Hepatic stellate cell (primary cell): ENCODE measurements around the gene EPN3.

Source experiments
- DNase-seq: peaks from one replicate; pipeline ENCODE4 v3.0.0; 2011; ENCODE audit warnings: low spot score

Gene EPN3

GRCh38 chr17:50532452-50533024 lies at the start of gene EPN3:
TSS of gene EPN3 (plus strand) at chr17:50532735. CDS start at chr17:50536557, 3,822 bp downstream.
- DNase-seq: no peak

DNA sequence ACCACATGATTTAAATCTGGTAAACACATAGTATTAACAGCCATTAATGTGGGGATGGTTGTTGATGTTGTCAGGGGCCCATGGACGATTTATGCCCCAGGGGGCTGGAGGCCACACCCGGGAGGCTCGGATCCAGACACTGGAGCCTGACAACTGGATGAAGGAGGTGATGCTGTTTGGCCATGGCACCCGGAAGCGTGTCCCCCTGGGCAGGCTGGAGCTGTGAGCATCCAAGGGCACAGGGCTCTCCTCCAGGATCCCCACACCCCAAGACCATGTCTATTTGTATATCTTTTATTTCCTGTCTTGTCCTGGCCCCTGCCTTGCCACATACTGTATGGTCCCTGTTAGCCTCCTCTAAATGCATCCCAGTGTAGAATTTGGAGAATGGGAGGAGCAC lies 49.3 kb upstream of the EPN3 start:
- DNase-seq: no peak

GRCh38 chr17:50484386-50485155 lies 48.0 kb upstream of the EPN3 start:
- no peak for DNase-seq

GRCh38 chr17:50487213-50488096 lies 45.1 kb upstream of the EPN3 start:
- DNase-seq: no peak

- no peak for DNase-seq
These were observed 43.7 kb upstream of the EPN3 start for GRCh38 chr17:50488880-50489279.

DNA sequence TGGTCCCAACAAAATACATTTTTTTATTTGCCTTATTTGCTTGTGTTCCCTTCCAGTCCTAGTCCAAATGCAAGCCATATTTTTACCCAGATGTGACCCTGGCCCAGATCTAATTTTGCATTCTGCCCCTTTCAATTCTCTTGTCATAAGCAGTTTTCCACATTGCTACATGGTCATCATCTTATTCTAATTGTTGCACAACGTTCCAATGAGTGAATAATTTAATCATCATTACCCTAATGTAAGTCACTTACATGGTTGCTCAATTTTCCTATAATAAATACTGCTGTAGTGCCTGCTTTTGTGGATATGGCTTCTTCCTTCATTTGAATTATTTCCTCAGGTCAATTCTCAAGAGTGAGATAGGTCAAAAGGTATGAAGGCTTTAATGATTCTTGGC lies 41.0 kb upstream of the EPN3 start:
- no peak for DNase-seq

DNA sequence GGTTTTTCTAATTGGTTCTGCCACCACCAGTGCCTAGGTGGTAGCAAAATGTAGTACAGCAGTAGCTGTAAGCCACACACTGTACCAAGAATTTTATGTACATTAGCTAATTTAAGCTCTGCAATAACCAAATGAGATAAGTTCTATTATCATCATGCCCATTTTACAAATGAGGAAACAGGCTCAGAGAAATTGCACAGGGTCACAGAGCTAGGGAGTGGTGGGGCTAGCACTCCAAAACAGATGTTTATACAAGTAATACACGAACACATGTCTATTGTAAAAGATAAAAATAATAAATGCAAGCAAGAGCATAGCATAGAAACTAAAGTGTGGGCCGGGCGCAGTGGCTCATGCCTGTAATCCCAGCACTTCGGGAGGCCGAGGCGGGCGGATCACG lies 40.3 kb upstream of the EPN3 start:
- no peak for DNase-seq

DNA sequence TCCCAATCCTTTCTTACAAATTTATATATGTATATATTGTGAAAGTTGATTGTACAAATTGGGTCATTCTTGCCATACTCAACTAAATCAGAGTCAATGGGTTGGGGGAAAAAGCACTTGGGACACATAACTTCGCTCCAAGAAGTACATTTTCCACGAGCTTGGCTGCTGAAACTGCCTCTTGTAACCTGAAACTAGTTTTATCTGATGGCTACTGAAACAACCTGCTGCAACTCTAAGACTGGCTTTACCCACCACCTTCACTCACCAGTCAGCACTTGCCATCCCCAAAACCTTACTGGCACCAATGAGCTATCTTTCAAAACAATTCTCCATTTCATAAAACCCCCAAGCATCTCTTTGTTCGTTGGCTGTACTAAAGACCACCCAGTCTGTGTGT lies 38.8 kb upstream of the EPN3 start:
- DNase-seq: no peak

GRCh38 chr17:50495217-50495823 lies 37.2 kb upstream of the EPN3 start:
- no peak for DNase-seq

DNA sequence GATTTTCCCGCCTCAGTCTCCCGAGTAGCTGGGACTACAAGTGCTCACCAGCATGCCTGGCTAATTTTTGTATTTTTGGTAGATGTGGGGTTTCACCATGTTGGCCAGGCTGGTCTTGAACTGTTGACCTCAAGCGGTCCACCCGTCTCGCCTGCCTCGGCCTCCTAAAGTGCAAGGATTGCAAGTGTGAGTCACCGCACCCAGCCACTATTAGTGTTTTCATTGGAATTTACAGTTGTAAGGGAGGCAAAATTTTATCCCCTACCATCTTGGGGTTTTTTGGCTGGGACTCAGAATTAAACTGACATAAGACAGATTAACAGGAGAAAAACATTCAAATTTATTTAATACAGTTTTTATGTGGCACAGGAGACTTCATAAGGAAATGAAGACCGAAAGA lies 36.6 kb upstream of the EPN3 start:
- no peak for DNase-seq

DNA sequence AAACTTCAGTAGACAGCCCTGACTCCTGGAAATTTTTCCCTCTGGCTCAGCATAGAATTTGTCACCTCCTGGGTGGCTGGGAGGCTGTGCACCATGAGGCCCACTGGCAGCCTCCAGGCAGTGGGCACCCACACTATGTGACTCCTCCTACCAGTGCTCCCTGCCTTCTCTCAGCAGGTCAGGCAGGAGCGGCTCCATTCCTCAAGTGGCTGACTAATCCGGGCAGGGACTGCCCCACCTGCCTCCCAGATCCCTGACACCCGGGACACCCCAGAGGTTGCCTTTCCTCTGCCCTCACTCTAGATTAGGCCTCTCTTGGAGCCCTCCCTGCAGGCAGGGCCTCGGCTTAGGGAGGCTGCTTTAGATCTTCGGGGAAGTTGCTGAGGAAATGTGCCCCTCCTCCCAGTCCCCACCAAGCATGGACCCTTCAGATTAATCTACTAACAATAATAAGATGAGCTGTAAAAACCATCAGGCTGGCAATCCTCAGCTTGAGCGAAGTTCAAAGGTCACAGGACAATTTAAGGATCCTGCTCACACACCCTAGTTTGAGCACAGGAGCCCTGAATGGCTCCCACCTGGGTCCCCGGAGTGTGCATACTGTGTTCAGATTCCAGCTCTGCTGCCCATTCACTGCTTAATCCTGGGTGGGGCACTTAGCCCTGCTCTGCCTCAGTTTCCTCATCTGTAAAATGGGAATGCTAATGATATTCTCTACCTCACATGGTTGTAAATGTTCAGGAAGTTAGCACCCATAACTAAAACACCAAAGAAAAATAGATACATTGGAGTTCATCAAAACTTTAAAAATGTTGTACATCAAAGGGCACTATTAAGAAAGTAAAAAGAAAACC lies 34.3 kb upstream of the EPN3 start:
- DNase-seq: no peak

DNA sequence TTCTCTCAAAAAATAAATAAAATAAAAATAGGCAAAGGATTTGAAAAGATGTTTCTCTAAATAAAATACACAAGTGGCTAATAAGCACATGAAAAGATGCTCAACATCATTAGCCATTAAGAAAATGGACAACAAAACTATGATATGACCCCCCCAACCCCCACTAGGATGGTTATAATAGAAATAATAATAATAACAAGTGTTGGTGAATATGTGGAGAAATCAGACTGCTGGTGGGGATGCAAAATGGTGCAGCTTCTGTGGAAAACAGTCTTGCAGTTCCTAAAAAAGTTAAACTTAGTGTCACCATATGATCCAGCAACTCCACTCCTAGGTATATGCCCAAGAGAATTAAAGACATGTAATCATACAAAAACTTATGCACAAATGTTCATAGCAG lies 33.3 kb upstream of the EPN3 start:
- DNase-seq: no peak

- DNase-seq: no peak
These were observed 32.8 kb upstream of the EPN3 start for GRCh38 chr17:50499721-50500120.

- no peak for DNase-seq
These were observed 31.5 kb upstream of the EPN3 start for GRCh38 chr17:50501054-50501453.

DNA sequence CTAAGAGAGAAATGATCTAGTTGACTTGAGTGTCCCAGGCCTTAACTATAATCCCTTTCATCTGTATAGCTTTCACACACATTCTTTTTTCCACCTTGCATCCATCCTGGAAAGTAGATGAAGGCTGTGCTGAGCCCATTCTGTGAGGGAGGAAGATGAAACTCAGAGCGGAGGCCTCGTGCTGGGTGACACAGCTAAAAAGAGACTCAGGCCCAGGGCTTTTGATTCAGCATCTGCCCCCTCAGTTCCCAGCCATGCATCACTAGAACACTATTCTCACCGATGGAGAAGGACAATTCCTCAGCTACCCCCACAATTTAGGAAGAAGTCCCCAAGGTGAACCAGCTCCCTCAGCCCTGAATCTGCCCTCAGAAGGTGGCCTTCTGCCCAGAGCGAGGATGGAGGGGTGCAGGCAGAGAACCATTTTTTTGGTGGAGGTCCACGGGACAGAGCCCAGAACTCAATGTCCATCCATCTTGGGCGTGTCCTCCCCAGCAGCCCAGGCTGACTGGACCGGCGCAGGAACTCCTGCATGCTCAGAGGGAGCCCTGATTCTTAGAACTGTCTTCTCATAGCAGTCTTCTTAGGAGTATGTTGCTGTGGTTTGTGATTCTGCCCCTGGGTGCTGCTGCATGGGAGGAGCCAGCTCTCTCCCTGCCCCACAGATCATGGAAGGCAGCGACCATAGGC lies 30.1 kb upstream of the EPN3 start:
- no peak for DNase-seq

DNA sequence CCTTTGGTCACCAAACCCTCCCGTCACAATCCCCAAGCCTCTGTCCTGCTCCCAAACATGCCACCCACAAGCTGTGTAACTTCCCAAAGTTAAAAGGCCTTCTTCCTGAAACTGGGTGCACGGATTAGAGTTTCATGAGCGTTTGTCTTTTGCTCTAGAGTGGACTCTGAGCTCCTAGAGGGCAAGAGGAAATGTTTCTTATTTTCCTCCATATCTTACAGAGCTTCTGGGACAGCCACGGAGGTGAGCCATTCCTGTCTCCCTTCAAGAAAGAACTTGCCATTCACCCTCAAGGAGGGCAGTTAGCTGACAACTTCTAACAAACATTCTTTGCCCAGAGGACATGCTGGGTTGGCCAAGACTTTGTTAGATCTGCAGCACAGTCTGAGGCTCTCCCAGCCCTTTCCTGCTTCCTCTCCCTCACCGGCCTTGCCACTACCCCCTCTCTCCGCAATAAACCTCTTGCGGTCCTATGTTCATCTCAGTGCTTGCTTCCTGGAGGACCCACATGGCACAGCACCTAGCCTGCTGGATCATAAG lies 26.9 kb upstream of the EPN3 start:
- DNase-seq: no peak

DNA sequence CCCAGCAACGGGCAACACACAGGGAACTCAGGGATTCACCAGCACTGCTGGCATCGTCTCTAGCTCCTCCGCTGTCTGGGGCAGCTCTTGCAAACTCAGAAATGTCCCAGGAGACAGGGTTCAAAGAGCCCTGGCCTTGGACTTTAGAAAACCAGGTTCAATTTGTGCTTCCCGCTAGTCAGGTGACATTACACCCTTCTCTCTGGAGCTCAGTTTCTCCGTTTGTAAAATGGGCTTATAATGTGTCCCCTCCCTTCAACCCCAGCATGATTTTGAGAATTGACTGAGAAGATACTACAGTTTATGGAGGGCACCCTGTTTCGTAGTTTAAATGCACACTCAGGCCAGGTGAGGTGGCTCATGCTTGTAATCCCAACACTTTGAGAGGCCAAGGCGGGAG lies 26.2 kb upstream of the EPN3 start:
- DNase-seq: no peak

- DNase-seq: peak; percentile 82
These were observed 24.5 kb upstream of the EPN3 start, which contains the start of gene MYCBPAP for GRCh38 chr17:50507871-50508572. TSS of gene MYCBPAP (plus strand) at chr17:50508439. CDS start at chr17:50508675, 236 bp downstream.

DNA sequence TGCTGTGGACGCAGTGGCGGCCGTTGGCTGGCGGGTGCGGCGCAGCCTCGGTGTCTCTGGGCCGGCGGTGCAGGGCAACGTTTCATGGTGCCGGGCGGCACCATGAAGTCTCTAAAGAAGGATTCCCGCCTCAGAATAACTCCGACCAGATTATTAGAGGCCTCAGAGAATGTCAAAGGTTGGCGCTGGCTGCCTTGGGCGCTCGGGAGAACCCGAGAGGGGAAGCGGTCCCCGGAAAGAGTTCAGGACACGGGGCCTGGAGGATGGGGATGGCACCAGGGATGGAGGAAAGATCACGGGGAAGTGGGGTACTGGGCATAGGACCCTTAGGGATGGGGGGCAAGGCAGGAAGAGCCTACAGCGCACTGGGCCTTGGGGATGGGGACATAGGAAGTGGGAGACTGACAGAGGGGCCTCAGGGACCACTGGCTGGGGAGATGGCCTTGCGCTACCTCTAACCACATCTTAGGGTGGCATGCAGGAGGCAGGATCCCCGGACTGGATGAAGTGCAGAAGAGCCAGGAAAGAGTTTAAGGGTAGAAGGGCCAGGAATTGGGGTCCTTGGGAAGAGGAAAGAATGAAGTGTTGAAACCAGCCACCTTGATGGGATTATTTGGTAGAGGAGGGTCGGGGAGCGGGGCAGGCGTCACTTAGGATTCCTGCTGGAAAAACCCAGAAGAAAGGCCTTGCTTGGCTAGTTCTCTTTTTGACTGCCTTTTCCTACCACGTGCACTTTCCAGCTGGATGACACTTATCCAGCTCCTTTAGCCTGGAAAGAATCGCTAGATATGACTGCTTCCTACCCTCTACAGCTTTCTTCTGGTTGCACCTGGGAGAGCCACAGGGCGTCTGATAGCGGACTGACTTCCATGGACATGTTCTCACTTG lies 23.7 kb upstream of the EPN3 start:
- no peak for DNase-seq
